Erythroblast (primary cell): ENCODE data around the gene SCTR.

ENCODE experiments used
- GATA1 ChIP-seq: IDR thresholded peaks from 2 replicates; pipeline ENCODE4 v1.6.1; 2011; ENCODE audit warnings: low read depth, mild to moderate bottlenecking, control low read depth, low read length, moderate library complexity
- POLR2A ChIP-seq: IDR thresholded peaks from 2 replicates; pipeline ENCODE4 v1.6.1; 2011; ENCODE audit warnings: mild to moderate bottlenecking, low read length

DNA sequence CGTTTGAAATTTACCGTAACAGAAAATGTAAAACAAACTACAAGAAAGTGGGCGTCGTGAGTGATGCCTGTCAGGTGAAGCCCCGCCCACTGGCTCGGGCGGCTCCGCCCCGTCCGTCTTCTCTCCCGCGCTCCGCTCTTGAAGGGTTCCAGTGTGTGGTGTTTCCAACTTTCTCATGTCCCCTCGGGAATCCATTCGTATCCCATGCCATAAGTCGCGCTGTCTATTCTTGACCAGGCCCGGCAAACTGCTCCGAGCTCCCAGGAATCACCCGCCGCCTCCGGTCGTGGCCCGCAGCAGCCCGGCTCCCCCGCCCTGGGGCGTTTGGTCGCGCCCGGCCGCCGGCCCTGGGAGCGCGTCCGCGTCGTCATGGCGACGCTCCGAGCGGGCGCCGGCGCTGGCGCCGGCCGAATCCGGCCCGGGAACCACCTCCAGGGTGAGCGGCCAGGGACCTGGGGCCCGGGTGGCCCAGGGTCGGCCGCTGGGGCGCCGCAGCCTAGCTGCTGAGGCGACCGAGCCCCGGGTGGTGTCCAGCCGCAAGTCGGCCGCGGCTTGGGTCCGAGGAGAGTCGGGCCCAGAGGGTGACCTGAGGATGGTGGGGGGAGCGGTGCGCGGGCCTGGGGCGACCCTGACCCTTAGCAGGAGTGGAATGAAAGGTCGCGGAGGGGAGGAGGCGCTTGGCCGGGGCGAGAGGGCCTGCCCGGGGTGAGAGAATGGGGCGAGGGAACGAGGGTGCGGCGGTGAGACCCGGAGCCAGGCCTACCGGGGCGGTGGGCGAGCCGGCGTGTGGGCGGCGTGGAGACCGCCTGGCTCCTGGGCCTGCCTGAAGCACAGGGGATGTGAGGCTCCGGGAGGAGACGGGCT is 20.0 kb upstream of the SCTR start, which contains the start of gene CFAP221:
- TF ChIP-seq POLR2A (no peak), GATA1 (no peak)
